Activated B cell treated with CpG ODN at 0.5 μM for 24 hours (primary cell): Measurements from ENCODE around the gene ICE2. TPM values are rescaled to one million over a fixed set of nuclear protein-coding genes. Genes with fewer than 3 reads are reported as not detected.
"Not testable (repeated sequence)": the region's sequence is repeated elsewhere in the genome, so short reads cannot be mapped to it uniquely, and the experiment has no call there.

Experiments used
- ATAC-seq: fragments of 200-7000 bp; cut with Tn5 transposase; one replicate; pipeline ENCODE4 v1.10.0; 2021; ENCODE audit warnings: low read depth, mild to moderate bottlenecking, moderate library complexity
- CTCF ChIA-PET: fragments of 350-600 bp; sonication (Branson Sonifier 250); formaldehyde crosslinking; loops from one replicate; lab custom pipeline; 2021; ENCODE audit warnings: antibody characterized with exemption; lab: Charles Lee
- POLR2A ChIA-PET: fragments of 350-600 bp; sonication (Branson Sonifier 250); formaldehyde crosslinking; loops from one replicate; lab custom pipeline; 2021; ENCODE audit warnings: antibody characterized with exemption; lab: Charles Lee
- DNase-seq: peaks from one replicate; pipeline ENCODE4 v3.0.0; 2022
- H3K27ac Mint-ChIP-seq: one replicate; pipeline ENCODE4 v1.8.0; 2020; ENCODE audit warnings: mixed read lengths
- H3K27me3 Mint-ChIP-seq: one replicate; pipeline ENCODE4 v1.8.0; 2021; ENCODE audit warnings: mixed read lengths
- H3K36me3 Mint-ChIP-seq: one replicate; pipeline ENCODE4 v1.8.0; 2021; ENCODE audit warnings: low read depth, mixed read lengths
- H3K4me1 Mint-ChIP-seq: one replicate; pipeline ENCODE4 v1.8.0; 2021; ENCODE audit warnings: mixed read lengths
- H3K4me3 Mint-ChIP-seq: one replicate; pipeline ENCODE4 v1.8.0; 2020; ENCODE audit warnings: mild to moderate bottlenecking, mixed read lengths
- H3K9me3 Mint-ChIP-seq: one replicate; pipeline ENCODE4 v1.8.0; 2020; ENCODE audit warnings: mixed read lengths
- CTCF ChIP-seq: fragments of 200-600 bp; IDR thresholded peaks from one replicate; pipeline ENCODE4 v1.8.0; 2022; ENCODE audit warnings: antibody characterized with exemption, mild to moderate bottlenecking
- intact Hi-C: fragments of 100-400 bp; cut with micrococcal nuclease; formaldehyde crosslinking; loops from one replicate; pipeline ENCODE4 v1.15.1; 2024
- total RNA-seq: library from RNA; stranded (reverse); gene quantifications from 2 replicates; pipeline ENCODE4 v1.2.3, GENCODE V29; 2022

ICE2 gene
- total RNA-seq, 1 donor from 2014 or later, result 78.0 TPM

- Mint-ChIP-seq H3K4me1 (peaks cover 7% of the 10 kb centered on the region), H3K27me3 (no peaks in the 10 kb centered on the region), H3K27ac (no peak overlapping the region), H3K9me3 (no peaks in the 10 kb centered on the region), H3K4me3 (no peak overlapping the region), H3K36me3 (no peaks in the 10 kb centered on the region)
- no peak for TF ChIP-seq CTCF
- CTCF ChIA-PET, result no interaction called here
- ATAC-seq, result no peak
- no peak for DNase-seq
- intact Hi-C loops, result no loop called here
- POLR2A ChIA-PET, result no interaction called here
Observed at GRCh38 chr15:60414016-60414682, 64.8 kb downstream of the ICE2 start.

- DNase-seq (no peak), ATAC-seq (no peak)
- Mint-ChIP-seq H3K9me3 (no peaks in the 10 kb centered on the region), H3K4me1 (peaks cover 14% of the 10 kb centered on the region), H3K4me3 (no peak overlapping the region), H3K36me3 (no peaks in the 10 kb centered on the region), H3K27me3 (no peaks in the 10 kb centered on the region), H3K27ac (no peak overlapping the region)
- CTCF ChIA-PET, result no interaction called here
- POLR2A ChIA-PET, result no interaction called here
- intact Hi-C loops, result no loop called here
- no peak for TF ChIP-seq CTCF
Observed at GRCh38 chr15:60413231-60413824, 65.6 kb downstream of the ICE2 start.

- H3K36me3 Mint-ChIP-seq, DNase-seq, H3K27ac Mint-ChIP-seq, H3K27me3 Mint-ChIP-seq, H3K9me3 Mint-ChIP-seq, POLR2A ChIA-PET, intact Hi-C loops, ATAC-seq, H3K4me3 Mint-ChIP-seq, CTCF ChIA-PET: not testable (repeated sequence)
- H3K4me1 Mint-ChIP-seq, result peaks cover 17% of the 10 kb centered on the region
Observed at GRCh38 chr15:60412807-60413206, 66.1 kb downstream of the ICE2 start.

- no peak for DNase-seq
- ChIA-PET CTCF (interaction anchor here (1.0 kb wide), 1 partner anchor 13 kb away, joined by 3 read pairs; no protein-coding TSS in a partner anchor), POLR2A (no interaction called here)
- no peak for TF ChIP-seq CTCF
- H3K27me3 Mint-ChIP-seq, result no peaks in the 10 kb centered on the region
- no peaks in the 10 kb centered on the region for H3K9me3 Mint-ChIP-seq
- H3K4me3 Mint-ChIP-seq, result no peak overlapping the region
- H3K27ac Mint-ChIP-seq, result no peak overlapping the region
- peaks cover 18% of the 10 kb centered on the region for H3K4me1 Mint-ChIP-seq
- no peak for ATAC-seq
- intact Hi-C loops, result no loop called here
- no peaks in the 10 kb centered on the region for H3K36me3 Mint-ChIP-seq
Observed at GRCh38 chr15:60411774-60412425, 67.0 kb downstream of the ICE2 start.

- H3K27me3 Mint-ChIP-seq, DNase-seq, CTCF ChIA-PET, H3K36me3 Mint-ChIP-seq, ATAC-seq, intact Hi-C loops, H3K4me3 Mint-ChIP-seq, H3K27ac Mint-ChIP-seq, H3K9me3 Mint-ChIP-seq: not testable (repeated sequence)
- H3K4me1 Mint-ChIP-seq, result peaks cover 18% of the 10 kb centered on the region
- POLR2A ChIA-PET, result interaction anchor here (0.6 to 0.7 kb wide), 3 partner anchors 69 to 177 kb away, joined by 3 to 7 read pairs (median 3); no protein-coding TSS in a partner anchor
Observed at GRCh38 chr15:60410350-60410749, 68.6 kb downstream of the ICE2 start.

- DNase-seq (no peak), ATAC-seq (peak; percentile 71)
- Mint-ChIP-seq H3K4me1 (peaks cover 18% of the 10 kb centered on the region), H3K4me3 (peak overlapping the region; percentile 5), H3K27ac (peak overlapping the region; percentile 16), H3K9me3 (no peaks in the 10 kb centered on the region), H3K27me3 (no peaks in the 10 kb centered on the region), H3K36me3 (no peaks in the 10 kb centered on the region)
- ChIA-PET CTCF (no interaction called here), POLR2A (interaction anchor here (0.9 kb wide), 1 partner anchor 10 kb away, joined by 7 read pairs; the partner anchor contains the start of gene ANXA2)
- TF ChIP-seq CTCF, result no peak
- intact Hi-C loops, result loop anchor here (1.0 kb wide), 1 partner anchor 11 kb away; the partner anchor contains the start of gene ANXA2
Observed at GRCh38 chr15:60408463-60408981, 70.4 kb downstream of the ICE2 start.
